HCT116 (cell line): ENCODE results near the gene SMYD3. TPM values are rescaled to one million over a fixed set of nuclear protein-coding genes. Genes with fewer than 3 reads are reported as not detected.

Source experiments
- ATAC-seq: fragments of 200-7000 bp; cut with Tn5 transposase; 2 replicates; pipeline ENCODE4 v1.9.1; 2020; ENCODE audit warnings: mild to moderate bottlenecking, moderate library complexity
- BruUV-seq: library from RNA; stranded (reverse); fragments of 400-500 nt; replicated peaks from 2 replicates; lab custom pipeline; 2021; lab: Mats Ljungman, UMichigan
- CTCF ChIA-PET: fragments of 300-600 bp; sonication (Branson Sonifier 250); formaldehyde crosslinking; loops from one replicate; lab custom pipeline; 2021; ENCODE audit warnings: antibody characterized with exemption; lab: Charles Lee
- POLR2A ChIA-PET: fragments of 300-600, 350-600 bp; sonication (Branson Sonifier 250); formaldehyde crosslinking; loops from one replicate; lab custom pipeline; 2021; ENCODE audit warnings: antibody characterized with exemption; lab: Charles Lee
- RAD21 ChIA-PET, 2 experiments: fragments of 300-600 bp; sonication (Branson Sonifier 250); formaldehyde crosslinking; loops; one replicate each; lab custom pipeline; 2023; ENCODE audit warnings: low total read pairs in 2 of 2; ENCODE audit not compliant: uncharacterized antibody in 2 of 2, unreplicated experiment in 2 of 2, low non-redundant PET in 1 of 2; lab: Charles Lee
- DNase-seq: peaks from one replicate; pipeline ENCODE4 v3.0.0-alpha.2; 2010; ENCODE audit warnings: low read depth, low spot score
- H2AFZ ChIP-seq: fragments of 200-600 bp; shearing (Covaris generic), sonication (generic); 2 replicates; pipeline ENCODE4 v1.6.1; 2017; ENCODE audit warnings: low read depth, mixed run types, mixed read lengths, antibody characterized with exemption, low read length; ENCODE audit not compliant: poor library complexity, severe bottlenecking
- H3K27ac ChIP-seq: 2 replicates; pipeline ENCODE4 v1.5.1; 2012; ENCODE audit warnings: low read depth, low read length
- H3K27me3 ChIP-seq: fragments of 200-600 bp; sonication (generic); 2 replicates; pipeline ENCODE4 v1.6.1; 2016; ENCODE audit warnings: mixed run types, low read length, mixed read lengths; ENCODE audit not compliant: insufficient read depth
- H3K36me3 ChIP-seq, 2 experiments: fragments of 200-500 bp in 1 of 2; fragments of 200-600 bp in 1 of 2; sonication (Bioruptor generic) in 1 of 2; sonication (generic) in 1 of 2; 2 replicates each; pipeline versions ENCODE4 v1.5.1 to v1.6.1; 2014 to 2016; ENCODE audit warnings: low read length in 2 of 2, inconsistent platforms in 1 of 2, mixed read lengths in 1 of 2, mixed run types in 1 of 2; ENCODE audit not compliant: insufficient read depth in 2 of 2, control insufficient read depth in 1 of 2
- H3K4me1 ChIP-seq, 2 experiments: fragments of 200-600 bp in 1 of 2; sonication (generic) in 1 of 2; 2 replicates each; pipeline versions ENCODE4 v1.5.1 to v1.6.1; 2012 to 2017; ENCODE audit warnings: low read length in 2 of 2, inconsistent platforms in 1 of 2, mild to moderate bottlenecking in 1 of 2, mixed read lengths in 1 of 2, mixed run types in 1 of 2, moderate library complexity in 1 of 2; ENCODE audit not compliant: insufficient read depth in 2 of 2, control insufficient read depth in 1 of 2
- H3K4me2 ChIP-seq: fragments of 200-600 bp; sonication (generic); 2 replicates; pipeline ENCODE4 v1.6.1; 2017; ENCODE audit warnings: mixed run types, low read length, mixed read lengths
- H3K4me3 ChIP-seq, 2 experiments: fragments of 200-600 bp in 1 of 2; sonication (generic) in 1 of 2; replicated peaks in 1 of 2; 2 replicates each; pipeline ENCODE4 v1.5.1; 2011 to 2016; ENCODE audit warnings: low read length in 2 of 2, control low read depth in 1 of 2, low read depth in 1 of 2, mild to moderate bottlenecking in 1 of 2, mixed read lengths in 1 of 2, mixed run types in 1 of 2
- H3K79me2 ChIP-seq: fragments of 200-600 bp; sonication (generic); 2 replicates; pipeline ENCODE4 v1.6.1; 2017; ENCODE audit warnings: mild to moderate bottlenecking, mixed run types, low read length, moderate library complexity, mixed read lengths; ENCODE audit not compliant: insufficient read depth
- H3K9ac ChIP-seq: fragments of 200-600 bp; sonication (generic); 2 replicates; pipeline ENCODE4 v1.6.1; 2016; ENCODE audit warnings: low read length, mixed read lengths
- H3K9me2 ChIP-seq: fragments of 200-600 bp; sonication (generic), shearing (Covaris generic); 2 replicates; pipeline ENCODE4 v1.6.1; 2017; ENCODE audit warnings: mixed run types, mild to moderate bottlenecking, moderate library complexity; ENCODE audit not compliant: insufficient read depth
- H3K9me3 ChIP-seq, 2 experiments: fragments of 200-500 bp in 1 of 2; fragments of 200-600 bp in 1 of 2; sonication (Bioruptor generic) in 1 of 2; sonication (generic) in 1 of 2; 2 replicates each; pipeline ENCODE4 v1.6.1; 2014 to 2017; ENCODE audit warnings: low read length in 2 of 2, mixed read lengths in 2 of 2, inconsistent platforms in 1 of 2, low read depth in 1 of 2, mild to moderate bottlenecking in 1 of 2, mixed run types in 1 of 2, moderate library complexity in 1 of 2; ENCODE audit not compliant: control insufficient read depth in 1 of 2, insufficient read depth in 1 of 2
- H4K20me1 ChIP-seq: fragments of 200-600 bp; sonication (generic), shearing (Covaris generic); 2 replicates; pipeline ENCODE4 v1.6.1; 2017; ENCODE audit warnings: mixed run types, mild to moderate bottlenecking, moderate library complexity; ENCODE audit not compliant: insufficient read depth
- CBX3 ChIP-seq: IDR thresholded peaks from 2 replicates; pipeline ENCODE4 v1.6.1; 2012; ENCODE audit warnings: low read depth
- CEBPB ChIP-seq: IDR thresholded peaks from 2 replicates; pipeline ENCODE4 v1.6.1; 2012; ENCODE audit warnings: low read depth
- CTCF ChIP-seq, 3 experiments: fragments of 200-600 bp in 1 of 3; sonication (generic) in 1 of 3; IDR thresholded peaks in 2 of 3; conservative IDR thresholded peaks in 1 of 3; 2 replicates each; pipeline ENCODE4 v1.5.1; 2012 to 2017; ENCODE audit warnings: low read depth in 2 of 3, low read length in 2 of 3, antibody characterized with exemption in 1 of 3, borderline replicate concordance in 1 of 3, control low read depth in 1 of 3, mild to moderate bottlenecking in 1 of 3, mixed read lengths in 1 of 3, mixed run types in 1 of 3, moderate library complexity in 1 of 3; ENCODE audit not compliant: insufficient read depth in 1 of 3
- EGR1 ChIP-seq: IDR thresholded peaks from 2 replicates; pipeline ENCODE4 v1.6.1; 2012; ENCODE audit warnings: low read depth
- ELF1 ChIP-seq: IDR thresholded peaks from 2 replicates; pipeline ENCODE4 v1.6.1; 2012; ENCODE audit warnings: low read depth, borderline replicate concordance
- EZH2phosphoT487 ChIP-seq: fragments of 200-600 bp; IDR thresholded peaks from 2 replicates; pipeline ENCODE4 v1.6.1; 2018; ENCODE audit warnings: antibody characterized with exemption, borderline replicate concordance
- JUND ChIP-seq: IDR thresholded peaks from 2 replicates; pipeline ENCODE4 v1.6.1; 2012
- POLR2A ChIP-seq: IDR thresholded peaks from 2 replicates; pipeline ENCODE4 v1.7.0; 2011; ENCODE audit warnings: borderline replicate concordance; ENCODE audit not compliant: insufficient read depth, insufficient read length; ENCODE audit errors: extremely low read depth
- POLR2AphosphoS5 ChIP-seq: IDR thresholded peaks from 2 replicates; pipeline ENCODE4 v1.6.1; 2011; ENCODE audit warnings: mild to moderate bottlenecking, low read depth, low read length, moderate library complexity
- REST ChIP-seq: IDR thresholded peaks from 2 replicates; pipeline ENCODE4 v1.6.1; 2012; ENCODE audit warnings: low read depth
- SIN3A ChIP-seq: IDR thresholded peaks from 2 replicates; pipeline ENCODE4 v1.6.1; 2012; ENCODE audit warnings: low read depth
- SRF ChIP-seq: IDR thresholded peaks from 2 replicates; pipeline ENCODE4 v1.6.1; 2012; ENCODE audit warnings: low read depth
- TCF7L2 ChIP-seq: IDR thresholded peaks from 2 replicates; pipeline ENCODE4 v1.7.0; 2011; ENCODE audit warnings: borderline replicate concordance, inconsistent platforms; ENCODE audit not compliant: insufficient read depth, insufficient read length; ENCODE audit errors: extremely low read depth
- ZBTB33 ChIP-seq: IDR thresholded peaks from 2 replicates; pipeline ENCODE4 v1.6.1; 2011; ENCODE audit warnings: mild to moderate bottlenecking, low read length, moderate library complexity; ENCODE audit not compliant: insufficient replicate concordance; ENCODE audit errors: extremely low read depth
- ZFX ChIP-seq: fragments of 450-650 bp; IDR thresholded peaks from 2 replicates; pipeline ENCODE4 v1.6.1; 2017
- ZNF274 ChIP-seq: fragments of 200-500 bp; sonication (Bioruptor generic); IDR thresholded peaks from 2 replicates; pipeline ENCODE4 v1.6.1; 2014; ENCODE audit warnings: mild to moderate bottlenecking, low read depth, low read length, inconsistent platforms
- intact Hi-C: fragments of 100-400 bp; cut with micrococcal nuclease; formaldehyde crosslinking; loops from 2 replicates; pipeline ENCODE4 v1.10.0; 2022
- total RNA-seq: library from RNA; stranded (reverse); gene quantifications from one replicate; pipeline ENCODE4 v1.2.1, GENCODE V29; 2021; ENCODE audit not compliant: unreplicated experiment

Gene SMYD3
- total RNA-seq, 1 experiment from 2014 or later: 33.6 TPM

- TF ChIP-seq POLR2AphosphoS5 (no peak), JUND (no peak), CTCF (IDR thresholded peaks at IDR 0.05 in 2 of 3, conservative IDR thresholded peaks at IDR 0.05 in 1 of 3; ENCODE audit: borderline replicate concordance in 1 of 3, insufficient read depth in 1 of 3, low read depth in 2 of 3, low read length in 2 of 3) (no peak), ELF1 (no peak), EGR1 (no peak)
Measured at GRCh38 chr1:246477634-246478033, 29.4 kb downstream of the SMYD3 start (continued).

GRCh38 chr1:246476771-246477170 lies 30.3 kb downstream of the SMYD3 start:
- no peak for ATAC-seq
- intact Hi-C loops: no loop called here
- CTCF ChIA-PET: no interaction called here
- Histone ChIP-seq H2AFZ (no peak overlapping the region), H3K9ac (no peak overlapping the region), H3K4me2 (no peak overlapping the region), H3K4me1 (peaks cover 0 to 4% of the 10 kb centered on the region in 2 experiments; a peak in 1 of 4 replicates), H3K79me2 (0 out of 2 replicates have a peak, but pooled peaks cover 2% of the 10 kb centered on the region), H3K4me3 (no peak overlapping the region), H3K36me3 (no peaks in the 10 kb centered on the region), H3K9me3 (no peaks in the 10 kb centered on the region), H4K20me1 (no peaks in the 10 kb centered on the region), H3K9me2 (no peaks in the 10 kb centered on the region), H3K27me3 (no peaks in the 10 kb centered on the region), H3K27ac (no peak overlapping the region)
- DNase-seq: no peak
- no TSS peak for BruUV-seq
- POLR2A ChIA-PET: no interaction called here
- RAD21 ChIA-PET: no interaction called here
- TF ChIP-seq POLR2A (no peak), ELF1 (no peak), CEBPB (no peak), SRF (no peak), EZH2phosphoT487 (no peak), ZNF274 (no peak), CTCF (IDR thresholded peaks at IDR 0.05 in 2 of 3, conservative IDR thresholded peaks at IDR 0.05 in 1 of 3; ENCODE audit: borderline replicate concordance in 1 of 3, insufficient read depth in 1 of 3, low read depth in 2 of 3, low read length in 2 of 3) (no peak), REST (no peak), SIN3A (no peak), CBX3 (no peak), ZBTB33 (no peak), JUND (no peak), TCF7L2 (no peak), ZFX (no peak)
